NCI-H446 treated with DMSO at 0.1 percent for 48 hours (cell line): ENCODE measurements around the gene CCDC120.

ENCODE experiments used
- DNase-seq: peaks from one replicate; lab custom pipeline; 2025; lab: John Stamatoyannopoulos, UW

CCDC120 gene

DNA sequence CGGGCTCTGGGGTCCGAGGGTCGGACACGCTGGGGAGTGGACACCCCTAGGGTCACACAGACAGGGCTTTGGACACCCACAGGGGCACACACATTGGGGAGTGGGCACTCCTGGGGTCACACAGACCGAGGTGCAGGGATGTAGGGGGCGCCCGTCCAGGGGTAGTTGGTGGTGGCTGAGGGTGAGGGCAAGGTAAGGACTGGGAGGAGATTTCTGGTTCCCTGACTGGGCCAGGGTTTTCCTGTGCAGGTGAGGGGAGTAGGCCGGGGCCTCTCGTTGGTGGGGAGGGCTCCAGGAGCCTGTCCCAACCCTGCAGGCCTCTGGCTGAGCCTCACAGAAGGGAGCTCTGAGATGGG, 42.8 kb downstream of the CCDC120 start:
- DNase-seq, result no peak

GRCh38 chrX:49102190-49102589, 43.4 kb downstream of the CCDC120 start:
- DNase-seq, result no peak

GRCh38 chrX:49103637-49104036, 44.8 kb downstream of the CCDC120 start:
- DNase-seq, result no peak

DNA sequence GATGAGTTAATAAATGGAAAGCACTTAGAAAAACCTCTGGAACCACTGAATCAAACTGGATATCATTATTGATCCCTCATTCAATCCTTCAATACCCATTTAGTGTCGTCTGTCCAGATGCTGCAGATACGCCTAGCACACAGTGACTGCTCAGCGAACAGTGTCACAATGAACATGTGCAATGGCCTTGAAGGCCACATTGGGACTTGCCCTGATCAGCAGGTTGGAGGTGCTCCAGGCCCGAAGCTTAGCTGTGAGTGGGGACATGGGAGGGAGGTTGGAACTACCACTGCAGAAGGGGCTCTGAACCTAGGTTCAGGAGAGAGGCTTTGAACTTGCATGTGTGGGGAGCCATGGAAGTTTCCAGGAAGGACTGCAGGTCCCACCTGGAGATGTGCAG, 47.5 kb downstream of the CCDC120 start:
- DNase-seq, result no peak

GRCh38 chrX:49106930-49107329, 48.1 kb downstream of the CCDC120 start:
- no peak for DNase-seq

DNA sequence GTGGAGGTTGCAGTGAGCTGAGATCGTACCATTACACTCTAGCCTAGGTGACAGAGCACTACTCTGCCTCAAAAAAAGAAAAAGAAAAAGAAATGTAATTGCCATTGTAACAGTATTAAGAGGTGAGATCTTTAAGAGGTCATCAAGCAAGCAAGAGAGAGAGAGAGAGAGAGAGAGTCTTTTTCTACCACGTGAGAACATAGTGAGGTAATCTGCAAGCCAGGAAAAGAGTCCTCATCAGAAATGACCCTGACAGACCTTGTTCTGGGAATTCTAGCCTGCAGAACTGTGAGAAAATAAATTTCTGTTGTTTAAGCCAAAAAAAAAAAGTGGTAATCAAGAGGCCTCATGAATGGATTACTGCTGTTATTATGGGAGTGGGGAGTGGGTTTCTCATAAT, 49.8 kb downstream of the CCDC120 start:
- no peak for DNase-seq

DNA sequence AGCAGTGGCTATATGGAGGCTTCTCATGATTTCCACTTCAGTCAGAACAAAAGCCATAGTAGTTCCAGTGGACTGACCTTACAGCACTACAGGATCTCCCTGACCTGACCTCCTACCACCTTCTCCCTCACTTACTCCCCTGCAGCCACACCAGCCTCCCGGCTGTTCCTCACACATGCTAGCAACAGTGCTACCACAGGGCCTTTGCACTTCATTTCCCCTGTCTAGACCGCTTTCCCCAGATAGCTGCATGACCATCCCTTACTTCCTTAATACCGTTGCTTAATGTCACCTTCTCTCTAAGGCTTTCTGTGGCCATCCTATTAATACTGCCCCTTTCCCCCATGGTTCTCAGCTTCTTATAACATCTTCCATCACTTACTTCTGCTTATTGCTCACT, 51.6 kb downstream of the CCDC120 start:
- DNase-seq, result no peak

DNA sequence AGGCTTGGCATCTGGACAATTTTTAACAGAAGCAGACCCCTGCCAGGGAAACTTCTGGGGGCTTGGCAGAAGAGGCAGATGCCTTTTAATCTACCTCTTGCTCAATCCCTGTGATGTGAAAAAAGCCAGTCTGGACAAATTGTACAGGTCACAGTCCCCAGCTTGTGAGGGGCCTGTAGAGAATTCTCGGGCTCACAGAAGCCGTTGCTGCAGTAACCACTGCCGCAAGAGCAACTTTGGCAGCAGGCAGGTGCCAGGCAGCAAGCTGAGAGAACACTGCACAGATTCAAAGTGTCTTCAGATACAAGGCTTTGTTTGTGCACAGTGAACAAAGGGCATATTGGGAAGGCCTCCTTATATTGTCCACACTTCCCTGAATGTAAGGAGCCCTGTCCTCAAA, 53.0 kb downstream of the CCDC120 start:
- DNase-seq, result no peak

DNA sequence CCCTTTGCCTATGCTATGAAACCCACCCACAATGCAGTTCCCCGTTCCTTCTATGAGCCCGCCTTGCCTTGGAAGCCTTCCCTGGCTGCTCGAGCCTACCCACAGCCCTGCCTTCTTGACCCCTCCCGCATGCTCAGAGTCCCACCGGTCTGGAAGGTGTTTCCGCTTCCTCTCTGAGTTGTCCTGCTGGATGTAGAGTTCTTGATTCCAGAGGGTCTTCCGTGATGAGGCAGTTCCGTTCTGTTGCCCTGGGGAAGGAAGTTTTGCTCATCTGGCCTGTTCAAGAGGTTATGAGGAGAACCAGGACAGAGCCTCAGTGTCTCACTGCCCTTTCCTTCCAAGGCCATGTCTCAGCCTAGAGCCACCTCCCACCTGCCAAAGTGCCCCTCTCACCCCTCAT, 57.3 kb downstream of the CCDC120 start:
- no peak for DNase-seq

- no peak for DNase-seq
These were observed 57.9 kb downstream of the CCDC120 start for GRCh38 chrX:49116716-49117115.

DNA sequence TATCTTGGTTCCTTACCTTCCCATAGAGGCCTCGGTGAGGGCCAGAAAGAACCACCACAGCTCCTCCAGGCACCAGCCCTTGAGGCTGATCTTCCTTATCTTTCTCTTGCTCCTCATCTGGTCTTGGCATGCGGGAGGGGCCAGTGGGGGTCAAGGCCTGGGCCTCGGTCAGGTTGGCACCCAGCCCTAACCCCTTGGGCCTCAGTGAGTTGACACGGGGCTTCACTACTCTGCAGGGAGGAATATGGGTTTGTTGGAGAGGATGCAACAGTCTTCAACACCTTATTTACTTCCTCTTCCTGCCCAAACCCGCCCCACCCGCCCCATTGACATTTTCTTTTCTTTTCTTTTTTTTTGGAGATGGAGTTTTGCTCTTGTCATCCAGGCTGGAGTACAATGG, 58.8 kb downstream of the CCDC120 start:
- DNase-seq, result no peak
